Upper lobe of left lung (tissue), 6 donors: ENCODE data around the gene ITSN2. TPM values are rescaled to one million over a fixed set of nuclear protein-coding genes. Genes with fewer than 3 reads are reported as not detected.
"Not testable (repeated sequence)": the region's sequence is repeated elsewhere in the genome, so short reads cannot be mapped to it uniquely, and the experiment has no call there.

ENCODE experiments used
- ATAC-seq, 2 donors: fragments of 200-7000 bp; cut with Tn5 transposase; one replicate each; pipeline ENCODE4 v1.9.1; 2022; ENCODE audit warnings: mild to moderate bottlenecking in 2 of 2, moderate library complexity in 2 of 2; ENCODE audit not compliant: low FRiP score in 2 of 2
- DNase-seq, 2 donors: peaks; one replicate each; pipeline ENCODE4 v3.0.0-alpha.2; 2019 to 2020
- H3K27ac ChIP-seq, 4 donors: fragments of 200-600 bp; sonication (generic); one replicate each; pipeline ENCODE4 v1.5.1; 2016 to 2019
- H3K27me3 ChIP-seq, 4 donors: fragments of 200-600 bp; sonication (generic); one replicate each; pipeline ENCODE4 v1.5.1; 2017 to 2019
- H3K36me3 ChIP-seq, 4 donors: fragments of 200-600 bp; sonication (generic); one replicate each; pipeline ENCODE4 v1.5.1; 2016 to 2019
- H3K4me1 ChIP-seq, 4 donors: fragments of 200-600 bp; sonication (generic); one replicate each; pipeline ENCODE4 v1.5.1; 2018 to 2019
- H3K4me3 ChIP-seq, 4 donors: fragments of 200-600 bp; sonication (generic); one replicate each; pipeline ENCODE4 v1.5.1; 2017 to 2019; ENCODE audit warnings: mild to moderate bottlenecking in 2 of 4, moderate library complexity in 1 of 4
- H3K9me3 ChIP-seq, 4 donors: fragments of 200-600 bp; sonication (generic); one replicate each; pipeline ENCODE4 v1.5.1; 2018 to 2019
- EP300 ChIP-seq, 4 donors: sonication (generic); formaldehyde crosslinking; IDR thresholded peaks; one replicate each; pipeline ENCODE4 v1.5.1; 2017; ENCODE audit warnings: antibody characterized with exemption in 4 of 4, control low read depth in 2 of 4
- POLR2A ChIP-seq, 4 donors: fragments of 450-650 bp; IDR thresholded peaks; one replicate each; pipeline ENCODE4 v1.5.1; 2016 to 2017; ENCODE audit warnings: antibody characterized with exemption in 4 of 4, mild to moderate bottlenecking in 2 of 4
- POLR2AphosphoS5 ChIP-seq, 2 donors: sonication (generic); formaldehyde crosslinking; IDR thresholded peaks; one replicate each; pipeline ENCODE4 v1.5.1; 2017; ENCODE audit warnings: antibody characterized with exemption in 2 of 2
- WGBS, 2 donors: methylation state at CpG; one replicate each; pipeline ENCODE4 v1.1.5; 2017 to 2018; 5-methylcytosine and 5-hydroxymethylcytosine counted together
- total RNA-seq, 6 donors: library from RNA; depleted of rRNA in 4 of 6; stranded (reverse); fragments of >200 nt in 4 of 6; gene quantifications; one replicate each; pipeline versions ENCODE4 v1.1.0 to v1.2.1, GENCODE V29; 2016 to 2021
- TF ChIP-seq, protein P1 (sequence below), 6 experiments: fragments of 450-650 bp in 4 of 6; fragments of 200-600 bp in 2 of 6; sonication (generic) in 2 of 6; IDR thresholded peaks; one replicate each; pipeline ENCODE4 v1.5.1; 2016 to 2019; ENCODE audit warnings: antibody characterized with exemption in 6 of 6
- donor health status: DM: no; HTN: no; CAD: no; lungs with moderate emphysema.
- donor health status: DM: no; HTN: yes; CAD: no; lungs with severe emphysema.

ITSN2 gene
- total RNA-seq, 6 donors from 2014 or later: 73.4 to 119 (median 91.3) TPM

- TF ChIP-seq POLR2AphosphoS5 (IDR thresholded peaks at IDR 0.05): no peak
- TF ChIP-seq, protein P1, sequence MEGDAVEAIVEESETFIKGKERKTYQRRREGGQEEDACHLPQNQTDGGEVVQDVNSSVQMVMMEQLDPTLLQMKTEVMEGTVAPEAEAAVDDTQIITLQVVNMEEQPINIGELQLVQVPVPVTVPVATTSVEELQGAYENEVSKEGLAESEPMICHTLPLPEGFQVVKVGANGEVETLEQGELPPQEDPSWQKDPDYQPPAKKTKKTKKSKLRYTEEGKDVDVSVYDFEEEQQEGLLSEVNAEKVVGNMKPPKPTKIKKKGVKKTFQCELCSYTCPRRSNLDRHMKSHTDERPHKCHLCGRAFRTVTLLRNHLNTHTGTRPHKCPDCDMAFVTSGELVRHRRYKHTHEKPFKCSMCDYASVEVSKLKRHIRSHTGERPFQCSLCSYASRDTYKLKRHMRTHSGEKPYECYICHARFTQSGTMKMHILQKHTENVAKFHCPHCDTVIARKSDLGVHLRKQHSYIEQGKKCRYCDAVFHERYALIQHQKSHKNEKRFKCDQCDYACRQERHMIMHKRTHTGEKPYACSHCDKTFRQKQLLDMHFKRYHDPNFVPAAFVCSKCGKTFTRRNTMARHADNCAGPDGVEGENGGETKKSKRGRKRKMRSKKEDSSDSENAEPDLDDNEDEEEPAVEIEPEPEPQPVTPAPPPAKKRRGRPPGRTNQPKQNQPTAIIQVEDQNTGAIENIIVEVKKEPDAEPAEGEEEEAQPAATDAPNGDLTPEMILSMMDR (IDR thresholded peaks at IDR 0.05): no peak
- no peak for TF ChIP-seq POLR2A (IDR thresholded peaks at IDR 0.05)
- no peak for TF ChIP-seq EP300 (IDR thresholded peaks at IDR 0.05)
- Histone ChIP-seq H3K9me3 (no peaks in the 10 kb centered on the region), H3K4me1 (peaks cover 47 to 67% (median 56%) of the 10 kb centered on the region in 4 donors), H3K4me3 (no peak overlapping the region), H3K36me3 (no peaks in the 10 kb centered on the region), H3K27ac (peak overlapping the region in 2 of 4 donors; percentile 13 to 50), H3K27me3 (no peaks in the 10 kb centered on the region)
- 86 to 91% methylated on average over 9 of the region's 9 CpGs for WGBS, 2 donors
- ATAC-seq (no peak), DNase-seq (no peak)
Observed at GRCh38 chr2:24342110-24342910, 18.0 kb downstream of the ITSN2 start.

DNA sequence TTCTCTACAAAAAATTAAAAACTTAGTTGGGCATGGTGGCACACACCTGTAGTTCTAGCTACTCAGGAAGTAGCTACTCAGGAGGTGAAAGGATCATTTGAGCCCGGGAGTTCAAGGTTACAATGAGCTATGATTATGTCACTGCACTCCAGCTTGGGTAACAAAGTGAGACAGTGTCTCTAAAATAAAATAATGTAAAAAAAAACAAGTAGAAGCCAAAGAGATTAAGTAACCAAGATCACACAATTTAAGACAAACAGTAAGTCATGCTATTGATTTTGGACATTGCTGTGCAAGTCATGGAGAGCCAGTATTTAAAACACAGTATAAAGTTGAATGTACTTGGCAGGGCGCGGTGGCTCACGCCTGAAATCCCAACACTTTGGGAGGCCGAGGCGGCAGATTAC lies 20.5 kb downstream of the ITSN2 start:
- H3K4me3 ChIP-seq: no peak overlapping the region
- ATAC-seq: no peak
- TF ChIP-seq, protein P1 (IDR thresholded peaks at IDR 0.05): no peak
- TF ChIP-seq POLR2AphosphoS5 (IDR thresholded peaks at IDR 0.05) (no peak), POLR2A (IDR thresholded peaks at IDR 0.05) (no peak), EP300 (IDR thresholded peaks at IDR 0.05) (no peak)
- H3K36me3 ChIP-seq: no peaks in the 10 kb centered on the region
- peak overlapping the region; percentile 63 to 80 (median 70) for H3K27ac ChIP-seq
- no peaks in the 10 kb centered on the region for H3K27me3 ChIP-seq
- 81 to 88% methylated on average over 6 of the region's 6 CpGs for WGBS, 2 donors
- peaks cover 52 to 83% (median 64%) of the 10 kb centered on the region in 4 donors for H3K4me1 ChIP-seq
- no peaks in the 10 kb centered on the region for H3K9me3 ChIP-seq
- DNase-seq: no peak

DNA sequence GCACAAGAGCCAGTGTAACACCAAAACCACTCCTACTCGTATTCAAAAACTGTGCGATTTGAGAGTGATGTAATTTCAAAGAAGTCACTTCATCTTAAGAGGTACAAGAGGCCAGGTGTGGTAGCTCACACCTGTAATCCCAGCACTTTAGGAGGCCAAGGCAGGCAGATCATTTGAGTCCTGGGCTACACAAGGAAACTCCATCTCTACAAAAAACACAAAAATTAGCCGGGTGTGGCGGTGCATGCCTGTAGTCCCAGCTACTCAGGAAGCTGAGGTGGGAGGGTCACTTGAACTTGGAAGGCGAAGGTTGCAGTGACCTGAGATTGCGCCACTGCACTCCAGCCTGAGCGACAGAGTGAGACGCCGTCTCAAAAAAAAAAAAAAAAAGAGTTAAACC lies 21.2 kb downstream of the ITSN2 start:
- not testable (repeated sequence) for H3K4me3 ChIP-seq, H3K36me3 ChIP-seq, H3K9me3 ChIP-seq, H3K27me3 ChIP-seq
- 46 to 54% methylated on average over 9 of the region's 9 CpGs for WGBS, 2 donors
- DNase-seq: peak in 1 of 2 donors; percentile 87
- peak in 1 of 2 donors; percentile 28 for TF ChIP-seq POLR2AphosphoS5 (IDR thresholded peaks at IDR 0.05)
- peak in 1 of 4 donors; percentile 44 for TF ChIP-seq EP300 (IDR thresholded peaks at IDR 0.05)
- ATAC-seq: peak; percentile 62 to 93
- Histone ChIP-seq H3K4me1 (peaks cover 44 to 83% (median 66%) of the 10 kb centered on the region in 4 donors), H3K27ac (peak overlapping the region; percentile 63 to 80 (median 70))

- Histone ChIP-seq H3K27me3 (no peaks in the 10 kb centered on the region), H3K27ac (peak overlapping the region in 3 of 4 donors; percentile 53 to 80 (median 73)), H3K4me1 (peaks cover 32 to 81% (median 65%) of the 10 kb centered on the region in 4 donors), H3K4me3 (no peak overlapping the region), H3K36me3 (no peaks in the 10 kb centered on the region), H3K9me3 (no peaks in the 10 kb centered on the region)
- 19 to 36% methylated on average over 1 of the region's 1 CpG for WGBS, 2 donors
- ATAC-seq (no peak), DNase-seq (no peak)
- TF ChIP-seq EP300 (IDR thresholded peaks at IDR 0.05) (no peak), POLR2A (IDR thresholded peaks at IDR 0.05) (no peak), POLR2AphosphoS5 (IDR thresholded peaks at IDR 0.05) (no peak)
- TF ChIP-seq, protein P1 (IDR thresholded peaks at IDR 0.05): no peak
Observed at GRCh38 chr2:24337890-24338289, 22.4 kb downstream of the ITSN2 start.

DNA sequence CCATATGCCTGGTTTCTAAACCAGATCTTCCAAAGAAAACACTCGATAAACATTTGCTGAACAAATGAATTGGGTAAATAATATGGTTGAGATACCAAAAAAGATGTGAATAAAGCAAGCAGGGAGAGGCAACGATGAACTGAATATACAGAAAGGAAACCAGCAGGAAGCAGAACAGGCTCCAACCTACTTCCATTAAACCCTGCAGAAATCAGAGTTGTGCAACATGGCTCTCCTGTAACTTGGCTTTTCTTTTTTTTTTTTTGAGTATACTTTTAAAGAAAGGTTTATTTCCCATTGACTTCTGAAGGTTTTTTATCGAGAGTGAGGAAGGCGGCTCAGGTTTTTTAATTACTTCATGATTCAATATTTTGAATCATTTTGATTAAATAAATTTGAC lies 23.5 kb downstream of the ITSN2 start:
- Histone ChIP-seq H3K9me3 (no peaks in the 10 kb centered on the region), H3K4me3 (no peak overlapping the region), H3K27ac (peak overlapping the region in 1 of 4 donors; percentile 34), H3K4me1 (peaks cover 32 to 75% (median 56%) of the 10 kb centered on the region in 4 donors), H3K27me3 (no peaks in the 10 kb centered on the region), H3K36me3 (no peaks in the 10 kb centered on the region)
- ATAC-seq: no peak
- 50% methylated on average over 4 of the region's 4 CpGs for WGBS, 2 donors
- no peak for TF ChIP-seq POLR2AphosphoS5 (IDR thresholded peaks at IDR 0.05)
- DNase-seq: no peak
